K562 (cell line): ENCODE measurements around the gene CD101. TPM values are rescaled to one million over a fixed set of nuclear protein-coding genes. Genes with fewer than 3 reads are reported as not detected.

Experiments
- ARID4B ChIP-seq: sonication (generic); formaldehyde crosslinking; IDR thresholded peaks from 2 replicates; pipeline ENCODE4 v1.8.0; 2022; ENCODE audit warnings: mild to moderate bottlenecking, missing genetic modification reagents
- ATF7 ChIP-seq: fragments of 450-650 bp; IDR thresholded peaks from 2 replicates; pipeline ENCODE4 v1.7.1; 2014; ENCODE audit warnings: mild to moderate bottlenecking, moderate library complexity
- BACH1 ChIP-seq: fragments of 200-800 bp; sonication (Bioruptor generic); IDR thresholded peaks from 2 replicates; pipeline ENCODE4 v1.6.1; 2016; ENCODE audit warnings: missing genetic modification characterization, missing compliant biosample characterization
- BHLHE40 ChIP-seq: IDR thresholded peaks from 2 replicates; pipeline ENCODE4 v1.6.1; 2011; ENCODE audit warnings: low read length, improper control_type of control experiment
- DIDO1 ChIP-seq: fragments of 450-650 bp; IDR thresholded peaks from 2 replicates; pipeline ENCODE4 v1.6.1; 2016; ENCODE audit warnings: low read depth, missing biosample characterization, missing genetic modification characterization
- EP400 ChIP-seq: fragments of 450-650 bp; IDR thresholded peaks from 2 replicates; pipeline ENCODE4 v1.6.1; 2017; ENCODE audit warnings: antibody characterized with exemption, mild to moderate bottlenecking, moderate library complexity
- ESRRA ChIP-seq: fragments of 450-650 bp; IDR thresholded peaks from 2 replicates; pipeline ENCODE4 v1.6.1; 2014; ENCODE audit warnings: low read depth, mild to moderate bottlenecking, moderate library complexity, borderline replicate concordance
- FOXK2 ChIP-seq, 2 experiments: fragments of 450-650 bp; IDR thresholded peaks in 1 of 2; conservative IDR thresholded peaks in 1 of 2; 2 replicates each; pipeline ENCODE4 v1.6.1; 2016; ENCODE audit warnings: low read depth in 2 of 2, mild to moderate bottlenecking in 1 of 2
- GATAD2A ChIP-seq: fragments of 450-650 bp; IDR thresholded peaks from 2 replicates; pipeline ENCODE4 v1.6.1; 2017
- HCFC1 ChIP-seq: IDR thresholded peaks from 2 replicates; pipeline ENCODE4 v1.6.1; 2012; ENCODE audit warnings: low read depth, low read length, improper control_type of control experiment
- KAT2B ChIP-seq: IDR thresholded peaks from one replicate; pipeline ENCODE4 v1.6.1; 2012; ENCODE audit warnings: low read depth, mild to moderate bottlenecking, control low read depth, inconsistent platforms, low read length, moderate library complexity
- SIN3B ChIP-seq: fragments of 450-650 bp; IDR thresholded peaks from 2 replicates; pipeline ENCODE4 v1.6.1; 2017; ENCODE audit warnings: low read depth, mild to moderate bottlenecking, moderate library complexity
- THRB ChIP-seq: fragments of 450-650 bp; formaldehyde crosslinking; conservative IDR thresholded peaks from 2 replicates; pipeline ENCODE4 v1.4.0; 2022; ENCODE audit warnings: mild to moderate bottlenecking, missing genetic modification characterization
- ZNF140 ChIP-seq: fragments of 250-450 bp; sonication (Bioruptor Pico); IDR thresholded peaks from 2 replicates; pipeline ENCODE4 v1.8.0; 2021; ENCODE audit warnings: moderate library complexity, mild to moderate bottlenecking, inconsistent platforms
- ZNF3 ChIP-seq: fragments of 250-450 bp; sonication (Bioruptor Pico); IDR thresholded peaks from 2 replicates; pipeline ENCODE4 v1.5.0; 2021; ENCODE audit warnings: mild to moderate bottlenecking, moderate library complexity
- ZNF449 ChIP-seq: fragments of 250-450 bp; sonication (Bioruptor Pico); IDR thresholded peaks from 2 replicates; pipeline ENCODE4 v1.8.0; 2022; ENCODE audit warnings: moderate library complexity, mild to moderate bottlenecking, inconsistent platforms
- ZNF766 ChIP-seq: fragments of 200-800 bp; sonication (Bioruptor generic); conservative IDR thresholded peaks from 2 replicates; pipeline ENCODE4 v1.6.1; 2016; ENCODE audit warnings: missing genetic modification characterization, missing compliant biosample characterization
- polyA plus RNA-seq, 8 experiments: library from polyadenylated mRNA; depleted of rRNA in 4 of 8; stranded (reverse) in 5 of 8; unstranded in 3 of 8; fragments of >200 nt; fragmentation: Nextera tagmentation in 2 of 8; fragmentation: Illumina TruSeq in 1 of 8; extraction: Ambion mirVana in 2 of 8; extraction: Trizol in 1 of 8; gene quantifications; 2 replicates each; pipeline versions ENCODE4 v1.2.1 to v1.2.3, GENCODE V29; 2011 to 2014; ENCODE audit warnings: inconsistent platforms in 1 of 8, missing spikeins in 1 of 8
- total RNA-seq, 7 experiments: library from RNA; depleted of rRNA in 6 of 7; stranded (reverse); fragments of >200 nt in 6 of 7; fragmentation: Illumina TruSeq in 2 of 7; extraction: Trizol in 2 of 7; gene quantifications; 2 replicates each; pipeline versions ENCODE4 v1.2.1 to v1.2.3, GENCODE V29; 2011 to 2021; ENCODE audit warnings: low replicate concordance in 1 of 7

CD101 gene
- total and polyA plus RNA-seq, 9 of the 15 experiments (the other 6 are each of a cell fraction or from before 2014, with no cell fraction given) = 0.04 to 1.1 (median 0.20) TPM

- TF ChIP-seq BHLHE40 (peak; percentile 19; the same call in 1 of the 2 replicates), THRB (CRISPR knock-in tag) (no peak), SIN3B (peak; percentile 55; the same call in 1 of the 2 replicates), BACH1 (no peak), ZNF140 (no peak), GATAD2A (no peak), ATF7 (peak; percentile 94), ESRRA (no peak; the same call in 1 of the 2 replicates), FOXK2 (conservative IDR thresholded peaks at IDR 0.05 in 1 of 2, IDR thresholded peaks at IDR 0.05 in 1 of 2; ENCODE audit: low read depth in 2 of 2) (peak; percentile 94 to 96), ZNF449 (no peak), EP400 (peak; percentile 94), ARID4B (peak; percentile 82), ZNF3 (CRISPR knock-in tag) (no peak), KAT2B (no peak), DIDO1 (tag) (no peak), HCFC1 (0 out of 2 replicates have a peak, but pooled peaks have one; percentile 30), ZNF766 (CRISPR knock-in tag) (no peak; the same call in 1 of the 2 replicates)
Measured at GRCh38 chr1:117059678-117060440, 58.3 kb downstream of the CD101 start, which contains the start of gene TTF2 (continued).
